Measurements from ENCODE around the gene RFX1.

RFX1 gene

DNA sequence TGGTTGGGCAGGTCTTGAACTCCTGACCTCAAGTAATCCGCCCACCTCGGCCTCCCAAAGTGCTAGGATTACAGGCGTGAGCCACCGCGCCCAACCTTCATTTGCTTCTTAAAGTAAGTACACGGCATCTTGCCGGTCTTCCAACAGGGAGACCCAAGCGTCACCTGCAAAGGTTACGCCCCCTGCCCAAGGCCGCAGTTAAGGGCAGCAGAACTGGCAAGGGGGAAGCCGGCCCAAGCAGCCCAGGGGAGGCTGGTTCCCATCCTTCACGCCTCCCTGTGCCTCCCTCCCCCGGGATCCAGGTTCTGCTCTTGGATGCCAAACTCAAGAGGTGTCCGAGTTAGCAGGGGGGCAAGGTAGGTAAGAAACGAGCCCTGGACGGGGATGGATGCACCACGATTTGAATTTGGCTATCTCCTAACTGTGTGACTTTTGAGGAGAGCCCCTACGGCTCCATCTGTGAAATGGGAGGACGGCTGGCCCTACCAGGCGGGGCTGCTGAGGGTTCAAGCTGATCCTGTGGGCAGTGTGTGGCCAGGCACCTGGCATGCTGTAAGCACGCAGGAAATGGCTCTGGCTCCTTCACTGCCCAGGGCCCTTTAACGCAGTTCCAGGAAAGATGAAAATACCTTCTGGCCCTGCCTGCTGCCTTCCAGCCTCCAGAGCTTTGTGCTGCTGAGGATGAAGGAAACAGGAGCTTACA is 9.0 kb downstream of the RFX1 start:
- no peaks in the 10 kb centered on the region for H3K27me3 ChIP-seq (replicated peaks; ENCODE audit: insufficient read depth, low read length)
- H3K9me3 ChIP-seq (replicated peaks; ENCODE audit: insufficient read depth, low read length) = no peaks in the 10 kb centered on the region
- H3K79me2 ChIP-seq (ENCODE audit: low read length) = peaks cover 25% of the 10 kb centered on the region
- H4K20me1 ChIP-seq (ENCODE audit: insufficient read depth, low read length) = no peaks in the 10 kb centered on the region
- no peak overlapping the region for H3K9ac ChIP-seq (ENCODE audit: low read length)
- no peak for DNase-seq
- H3F3A ChIP-seq (ENCODE audit: insufficient read depth, low read length) = no peaks in the 10 kb centered on the region
- TF ChIP-seq, protein P1, sequence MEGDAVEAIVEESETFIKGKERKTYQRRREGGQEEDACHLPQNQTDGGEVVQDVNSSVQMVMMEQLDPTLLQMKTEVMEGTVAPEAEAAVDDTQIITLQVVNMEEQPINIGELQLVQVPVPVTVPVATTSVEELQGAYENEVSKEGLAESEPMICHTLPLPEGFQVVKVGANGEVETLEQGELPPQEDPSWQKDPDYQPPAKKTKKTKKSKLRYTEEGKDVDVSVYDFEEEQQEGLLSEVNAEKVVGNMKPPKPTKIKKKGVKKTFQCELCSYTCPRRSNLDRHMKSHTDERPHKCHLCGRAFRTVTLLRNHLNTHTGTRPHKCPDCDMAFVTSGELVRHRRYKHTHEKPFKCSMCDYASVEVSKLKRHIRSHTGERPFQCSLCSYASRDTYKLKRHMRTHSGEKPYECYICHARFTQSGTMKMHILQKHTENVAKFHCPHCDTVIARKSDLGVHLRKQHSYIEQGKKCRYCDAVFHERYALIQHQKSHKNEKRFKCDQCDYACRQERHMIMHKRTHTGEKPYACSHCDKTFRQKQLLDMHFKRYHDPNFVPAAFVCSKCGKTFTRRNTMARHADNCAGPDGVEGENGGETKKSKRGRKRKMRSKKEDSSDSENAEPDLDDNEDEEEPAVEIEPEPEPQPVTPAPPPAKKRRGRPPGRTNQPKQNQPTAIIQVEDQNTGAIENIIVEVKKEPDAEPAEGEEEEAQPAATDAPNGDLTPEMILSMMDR (IDR thresholded peaks at IDR 0.05; ENCODE audit: low read length) = no peak
- TF ChIP-seq EZH2 (optimal IDR thresholded peaks at IDR 0.05; ENCODE audit: low read depth, low read length) = no peak
- TF ChIP-seq EZH2phosphoT487 (IDR thresholded peaks at IDR 0.05; ENCODE audit: low read length) = no peak
- no peak overlapping the region for H3K4me2 ChIP-seq (ENCODE audit: low read depth, low read length)
- H3K9me2 ChIP-seq (replicated peaks; ENCODE audit: insufficient read depth, low read length) = no peaks in the 10 kb centered on the region
- no peaks in the 10 kb centered on the region for H3K4me1 ChIP-seq (ENCODE audit: low read length)
- no peak overlapping the region for H3K27ac ChIP-seq (ENCODE audit: low read length)
- H2AFZ ChIP-seq (ENCODE audit: low read length) = no peak overlapping the region
- H3K4me3 ChIP-seq (ENCODE audit: low read length) = no peak overlapping the region
- H3K36me3 ChIP-seq (replicated peaks; ENCODE audit: insufficient read depth, low read length) = no peaks in the 10 kb centered on the region

DNA sequence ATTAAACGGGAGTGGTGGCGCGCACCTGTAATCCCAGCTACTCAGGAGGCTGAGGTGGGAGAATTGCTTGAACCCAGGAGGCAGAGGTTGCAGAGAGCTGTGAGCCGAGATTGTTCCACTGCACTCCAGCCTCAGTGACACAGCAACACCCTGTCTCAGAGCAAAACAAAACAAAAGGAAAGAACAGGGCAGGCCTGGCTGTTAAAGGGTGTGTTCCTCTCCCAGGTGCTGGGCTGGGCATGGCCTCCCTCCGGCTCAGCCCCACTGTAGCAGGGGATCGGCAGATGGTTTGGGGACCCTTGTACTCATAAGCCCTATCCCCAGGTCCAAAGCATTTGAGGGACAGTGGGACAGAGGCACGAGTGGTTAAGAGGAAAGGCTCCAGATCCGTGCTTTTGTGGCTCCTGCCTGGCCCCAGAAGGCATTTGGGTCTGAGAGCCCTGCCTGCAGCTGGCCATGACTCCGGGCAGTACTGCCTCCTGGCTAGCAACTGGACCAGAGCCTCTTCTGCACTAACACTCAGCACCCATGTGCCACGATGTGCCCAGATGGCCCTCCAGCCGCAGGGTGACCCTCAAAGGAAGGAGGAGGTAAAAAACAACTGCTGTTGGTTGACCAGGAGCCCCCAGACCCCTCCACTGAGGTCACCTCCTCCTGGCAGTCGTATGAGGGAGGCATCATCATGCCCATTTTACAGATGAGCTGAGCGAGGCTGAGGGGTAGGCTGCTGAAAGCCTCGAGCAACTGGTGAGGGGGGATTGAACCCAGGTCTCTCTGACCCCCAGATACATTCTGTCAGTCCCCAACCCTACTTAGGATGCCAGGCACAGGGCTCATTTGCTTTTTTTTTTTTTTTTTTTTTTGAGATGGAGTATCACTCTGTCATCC is 10.0 kb downstream of the RFX1 start:
- Histone ChIP-seq H3K4me3 (ENCODE audit: low read length) (no peak overlapping the region), H3K4me2 (ENCODE audit: low read depth, low read length) (no peak overlapping the region), H3K27me3 (replicated peaks; ENCODE audit: insufficient read depth, low read length) (no peaks in the 10 kb centered on the region), H3K9me2 (replicated peaks; ENCODE audit: insufficient read depth, low read length) (no peaks in the 10 kb centered on the region), H2AFZ (ENCODE audit: low read length) (no peak overlapping the region), H3K4me1 (ENCODE audit: low read length) (no peaks in the 10 kb centered on the region), H3F3A (ENCODE audit: insufficient read depth, low read length) (no peaks in the 10 kb centered on the region), H3K27ac (ENCODE audit: low read length) (no peak overlapping the region), H4K20me1 (ENCODE audit: insufficient read depth, low read length) (no peaks in the 10 kb centered on the region), H3K36me3 (replicated peaks; ENCODE audit: insufficient read depth, low read length) (no peaks in the 10 kb centered on the region), H3K79me2 (ENCODE audit: low read length) (peaks cover 20% of the 10 kb centered on the region; the same call in 1 of the 2 replicates), H3K9me3 (replicated peaks; ENCODE audit: insufficient read depth, low read length) (no peaks in the 10 kb centered on the region), H3K9ac (ENCODE audit: low read length) (no peak overlapping the region)
- no peak for DNase-seq
- TF ChIP-seq, protein P1 (IDR thresholded peaks at IDR 0.05; ENCODE audit: low read length) = no peak
- TF ChIP-seq EZH2phosphoT487 (IDR thresholded peaks at IDR 0.05; ENCODE audit: low read length) (no peak), EZH2 (optimal IDR thresholded peaks at IDR 0.05; ENCODE audit: low read depth, low read length) (no peak)

DNA sequence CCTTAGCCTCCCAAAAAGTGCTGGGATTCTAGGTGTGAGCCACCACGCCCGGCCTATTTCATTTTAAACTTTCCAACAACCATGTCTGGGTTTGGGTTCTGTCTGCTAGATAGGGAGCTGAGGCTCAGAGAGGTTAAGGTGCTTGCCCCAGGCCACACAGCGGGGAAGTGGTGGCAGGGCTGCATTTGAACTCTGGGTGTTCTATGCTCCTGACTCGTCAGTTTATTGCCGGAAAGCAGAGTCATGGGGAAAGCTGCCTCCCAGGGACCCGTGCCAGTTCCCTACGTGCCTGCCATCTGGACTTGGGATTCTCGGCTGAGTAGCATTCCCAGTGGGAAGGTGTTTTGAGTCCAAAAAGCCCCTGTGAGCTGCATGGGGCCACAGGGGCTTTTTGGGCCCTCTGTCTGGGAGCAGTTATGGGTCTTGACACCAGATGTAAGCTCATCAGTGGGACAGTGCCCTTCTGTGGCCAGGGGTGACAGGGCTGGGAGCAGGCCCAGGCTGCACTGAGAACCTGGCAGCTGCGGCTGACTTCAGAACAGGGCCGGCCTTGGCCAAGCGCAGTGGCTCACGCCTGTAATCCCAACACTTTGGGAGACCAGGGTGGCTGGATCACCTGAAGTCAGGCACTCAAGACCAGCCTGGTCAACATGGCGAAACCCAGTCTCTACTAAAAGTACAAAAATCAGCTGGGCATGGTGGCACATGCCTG is 10.9 kb downstream of the RFX1 start:
- Histone ChIP-seq H4K20me1 (ENCODE audit: insufficient read depth, low read length) (no peaks in the 10 kb centered on the region), H3K9ac (ENCODE audit: low read length) (no peak overlapping the region), H2AFZ (ENCODE audit: low read length) (no peak overlapping the region), H3K36me3 (replicated peaks; ENCODE audit: insufficient read depth, low read length) (no peaks in the 10 kb centered on the region), H3K79me2 (ENCODE audit: low read length) (peaks cover 11% of the 10 kb centered on the region; the same call in 1 of the 2 replicates), H3K4me2 (ENCODE audit: low read depth, low read length) (no peak overlapping the region), H3K27me3 (replicated peaks; ENCODE audit: insufficient read depth, low read length) (no peaks in the 10 kb centered on the region), H3K4me1 (ENCODE audit: low read length) (no peaks in the 10 kb centered on the region), H3F3A (ENCODE audit: insufficient read depth, low read length) (no peaks in the 10 kb centered on the region), H3K9me2 (replicated peaks; ENCODE audit: insufficient read depth, low read length) (no peaks in the 10 kb centered on the region), H3K27ac (ENCODE audit: low read length) (no peak overlapping the region), H3K9me3 (replicated peaks; ENCODE audit: insufficient read depth, low read length) (no peaks in the 10 kb centered on the region), H3K4me3 (ENCODE audit: low read length) (no peak overlapping the region)
- no peak for DNase-seq
- TF ChIP-seq EZH2phosphoT487 (IDR thresholded peaks at IDR 0.05; ENCODE audit: low read length) (no peak), EZH2 (optimal IDR thresholded peaks at IDR 0.05; ENCODE audit: low read depth, low read length) (no peak)
- TF ChIP-seq, protein P1 (IDR thresholded peaks at IDR 0.05; ENCODE audit: low read length) = no peak

Data from MM.1S (cell line).